ENCODE measurements around the gene TMCO6. TPM values are rescaled to one million over a fixed set of nuclear protein-coding genes. Genes with fewer than 3 reads are reported as not detected.
A peak's percentile ranks its signal among the peaks of the same experiment; 100 is the strongest.
"Not testable (repeated sequence)": the region's sequence is repeated elsewhere in the genome, so short reads cannot be mapped to it uniquely, and the experiment has no call there.

The TMCO6 gene
- total RNA-seq, 4 donors from 2014 or later: 22.3 to 61.6 (median 38.8) TPM

DNA sequence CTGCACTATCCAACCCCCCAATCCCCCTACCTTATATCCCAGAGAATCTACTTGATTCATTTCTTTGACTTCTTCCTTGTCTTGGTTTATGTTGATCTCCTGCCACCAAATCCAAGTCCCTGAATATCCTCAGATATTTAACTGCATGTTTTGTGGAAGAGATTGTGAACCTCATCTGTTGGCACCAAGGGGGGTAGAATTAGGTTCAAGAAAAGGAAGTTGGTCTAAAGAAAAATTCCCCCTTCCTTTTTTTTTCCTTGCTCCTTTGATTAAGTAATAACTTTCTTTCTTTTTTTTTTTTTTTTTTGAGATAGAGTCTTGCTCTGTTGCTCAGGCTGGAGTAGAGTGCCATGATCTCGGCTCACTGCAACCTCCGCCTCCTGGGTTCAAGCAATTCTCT, 5.8 kb upstream of the TMCO6 start:
- Histone ChIP-seq H3K27me3 (no peaks in the 10 kb centered on the region), H3K4me1 (peaks cover 23% of the 10 kb centered on the region), H3K4me3 (peak overlapping the region; percentile 53), H3K36me3 (no peaks in the 10 kb centered on the region), H3K9me3 (no peaks in the 10 kb centered on the region), H3K27ac (peak overlapping the region; percentile 70)
- no peak for TF ChIP-seq EP300 (IDR thresholded peaks at IDR 0.05)
- TF ChIP-seq, protein P1, sequence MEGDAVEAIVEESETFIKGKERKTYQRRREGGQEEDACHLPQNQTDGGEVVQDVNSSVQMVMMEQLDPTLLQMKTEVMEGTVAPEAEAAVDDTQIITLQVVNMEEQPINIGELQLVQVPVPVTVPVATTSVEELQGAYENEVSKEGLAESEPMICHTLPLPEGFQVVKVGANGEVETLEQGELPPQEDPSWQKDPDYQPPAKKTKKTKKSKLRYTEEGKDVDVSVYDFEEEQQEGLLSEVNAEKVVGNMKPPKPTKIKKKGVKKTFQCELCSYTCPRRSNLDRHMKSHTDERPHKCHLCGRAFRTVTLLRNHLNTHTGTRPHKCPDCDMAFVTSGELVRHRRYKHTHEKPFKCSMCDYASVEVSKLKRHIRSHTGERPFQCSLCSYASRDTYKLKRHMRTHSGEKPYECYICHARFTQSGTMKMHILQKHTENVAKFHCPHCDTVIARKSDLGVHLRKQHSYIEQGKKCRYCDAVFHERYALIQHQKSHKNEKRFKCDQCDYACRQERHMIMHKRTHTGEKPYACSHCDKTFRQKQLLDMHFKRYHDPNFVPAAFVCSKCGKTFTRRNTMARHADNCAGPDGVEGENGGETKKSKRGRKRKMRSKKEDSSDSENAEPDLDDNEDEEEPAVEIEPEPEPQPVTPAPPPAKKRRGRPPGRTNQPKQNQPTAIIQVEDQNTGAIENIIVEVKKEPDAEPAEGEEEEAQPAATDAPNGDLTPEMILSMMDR (IDR thresholded peaks at IDR 0.05): no peak
- no peak for TF ChIP-seq POLR2A (IDR thresholded peaks at IDR 0.05)
- TF ChIP-seq POLR2AphosphoS5 (IDR thresholded peaks at IDR 0.05): no peak
- DNase-seq (ENCODE audit: low spot score in 2 of 2): no peak
- 88% methylated on average over 2 of the region's 2 CpGs for whole genome bisulfite sequencing

DNA sequence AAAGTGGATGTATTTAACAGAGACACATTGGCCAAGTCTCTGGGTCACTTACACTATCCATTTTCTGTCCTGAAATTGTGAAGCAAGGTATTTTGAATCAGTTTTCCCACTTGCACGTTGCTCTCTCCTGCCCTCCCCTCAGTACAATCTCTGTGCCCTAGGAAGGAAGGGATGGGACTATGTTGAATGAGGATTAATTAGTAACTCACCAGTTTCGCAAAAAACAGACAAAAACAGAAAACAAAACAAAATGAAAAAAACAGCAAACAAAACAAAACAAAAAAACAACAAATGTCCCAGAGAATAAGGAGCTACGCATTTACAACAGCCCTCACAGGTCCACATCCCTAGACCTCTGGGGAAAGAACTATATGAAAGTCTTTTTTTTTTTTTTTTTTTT, 5.1 kb upstream of the TMCO6 start:
- Histone ChIP-seq H3K9me3 (no peaks in the 10 kb centered on the region), H3K27me3 (no peaks in the 10 kb centered on the region), H3K4me3 (no peak overlapping the region), H3K36me3 (no peaks in the 10 kb centered on the region), H3K4me1 (peaks cover 27% of the 10 kb centered on the region), H3K27ac (no peak overlapping the region)
- no peak for DNase-seq (ENCODE audit: low spot score in 2 of 2)
- WGBS: 72% methylated on average over 3 of the region's 3 CpGs
- TF ChIP-seq EP300 (IDR thresholded peaks at IDR 0.05): no peak
- TF ChIP-seq, protein P1 (IDR thresholded peaks at IDR 0.05): no peak
- no peak for TF ChIP-seq POLR2A (IDR thresholded peaks at IDR 0.05)

DNA sequence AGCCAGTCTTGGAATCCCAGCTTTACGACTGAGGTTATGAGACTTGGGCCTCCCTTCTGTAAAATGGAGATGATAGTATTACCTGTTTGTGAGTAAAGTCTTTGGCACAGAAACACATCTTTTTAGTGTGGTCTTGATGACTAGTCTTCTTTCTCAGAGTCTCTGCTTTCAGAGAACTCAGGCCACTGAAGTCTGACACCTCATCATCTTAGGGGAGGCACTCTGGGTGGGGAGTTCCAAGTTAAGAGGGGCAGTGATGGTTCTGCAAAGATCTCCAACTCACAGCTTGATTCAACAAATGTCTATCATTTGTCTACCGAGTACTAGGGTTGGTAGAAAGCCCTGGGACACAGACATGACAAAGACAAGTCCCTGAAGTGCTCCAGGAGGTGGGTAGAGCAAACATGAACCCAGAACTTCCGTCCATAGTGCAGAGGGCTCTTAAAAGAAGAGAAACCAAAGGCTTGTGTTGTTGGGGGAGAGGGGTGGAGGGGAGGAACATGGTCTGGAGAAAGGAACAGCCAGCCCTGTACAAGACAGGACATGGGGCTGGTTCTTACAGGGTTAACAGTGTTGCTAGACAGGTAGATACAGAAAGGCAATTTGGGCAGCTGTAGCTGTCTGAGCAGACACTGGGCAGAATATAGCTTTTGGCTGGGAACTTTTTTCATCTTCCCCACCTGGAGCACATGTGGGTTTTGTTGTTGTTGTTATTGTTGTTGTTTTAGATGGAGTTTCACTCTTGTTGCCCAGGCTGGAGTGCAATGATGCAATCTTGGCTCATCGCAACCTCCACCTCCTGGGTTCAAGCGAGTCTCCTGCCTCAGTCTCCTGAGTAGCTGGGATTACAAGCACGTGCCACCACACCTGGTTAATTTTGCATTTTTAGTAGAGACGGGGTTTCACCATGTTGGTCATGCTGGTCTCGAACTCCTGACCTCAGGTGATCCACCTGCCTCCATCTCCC, 3.7 kb upstream of the TMCO6 start:
- no peaks in the 10 kb centered on the region for H3K27me3 ChIP-seq
- H3K27ac ChIP-seq: no peak overlapping the region
- no peak for DNase-seq (ENCODE audit: low spot score in 2 of 2)
- TF ChIP-seq EP300 (IDR thresholded peaks at IDR 0.05) (no peak), POLR2A (IDR thresholded peaks at IDR 0.05) (no peak), POLR2AphosphoS5 (IDR thresholded peaks at IDR 0.05) (no peak)
- TF ChIP-seq, protein P1 (IDR thresholded peaks at IDR 0.05): no peak
- no peaks in the 10 kb centered on the region for H3K9me3 ChIP-seq
- WGBS: 95% methylated on average over 8 of the region's 8 CpGs
- no peaks in the 10 kb centered on the region for H3K36me3 ChIP-seq
- peaks cover 39% of the 10 kb centered on the region for H3K4me1 ChIP-seq
- H3K4me3 ChIP-seq: no peak overlapping the region

DNA sequence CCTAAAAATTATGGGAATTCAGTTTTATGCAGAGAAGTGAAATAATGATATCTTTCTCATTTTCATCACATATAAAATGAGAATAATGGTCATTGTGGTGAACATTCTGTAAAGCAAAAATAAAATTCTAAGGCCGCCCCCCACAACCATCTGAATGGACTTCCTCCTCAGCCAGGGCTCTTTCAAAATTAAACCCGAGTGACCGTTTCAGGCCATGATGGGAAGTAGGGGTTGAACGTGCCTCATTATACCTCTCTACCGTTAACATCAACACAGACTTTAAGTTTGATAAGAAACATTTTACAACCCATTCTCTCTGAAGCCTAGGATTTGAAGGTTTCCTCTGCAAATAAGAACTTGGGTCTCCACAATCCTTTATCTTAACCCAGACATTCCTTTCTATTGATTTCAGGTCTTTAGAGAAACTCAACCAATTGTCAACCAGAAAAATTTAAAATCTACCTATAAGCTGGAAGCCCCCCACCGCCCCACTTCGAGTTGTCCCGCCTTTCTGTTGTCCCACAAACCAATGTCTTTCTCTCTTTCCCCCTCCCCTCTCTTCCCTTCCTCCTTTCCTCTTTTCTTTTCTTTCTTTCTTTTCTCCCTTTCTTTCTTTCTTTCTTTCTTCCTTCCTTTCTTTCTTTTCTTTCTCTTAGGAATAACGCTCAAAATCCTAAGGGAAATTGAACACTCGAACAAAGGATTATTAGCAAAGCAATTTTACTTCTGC, 1.7 kb upstream of the TMCO6 start:
- no peak for DNase-seq (ENCODE audit: low spot score in 2 of 2)
- Histone ChIP-seq H3K4me3 (no peak overlapping the region), H3K27ac (no peak overlapping the region), H3K4me1 (peaks cover 44% of the 10 kb centered on the region), H3K27me3 (no peaks in the 10 kb centered on the region), H3K36me3 (peaks cover 8% of the 10 kb centered on the region), H3K9me3 (no peaks in the 10 kb centered on the region)
- WGBS: 87% methylated on average over 10 of the region's 10 CpGs
- TF ChIP-seq POLR2A (IDR thresholded peaks at IDR 0.05): no peak
- TF ChIP-seq POLR2AphosphoS5 (IDR thresholded peaks at IDR 0.05): no peak
- no peak for TF ChIP-seq EP300 (IDR thresholded peaks at IDR 0.05)
- TF ChIP-seq, protein P1 (IDR thresholded peaks at IDR 0.05): no peak

DNA sequence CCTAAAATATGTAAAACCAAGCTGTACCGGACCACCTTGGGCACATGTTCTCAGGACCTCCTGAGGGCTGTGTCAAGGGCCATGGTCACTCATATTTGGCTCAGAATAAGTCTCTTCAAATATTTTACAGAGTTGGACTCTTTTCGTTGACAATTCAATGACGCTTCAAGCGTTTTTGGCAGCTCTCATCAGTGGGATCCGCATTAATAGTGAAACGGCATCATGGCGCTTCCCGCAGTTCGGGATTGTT, 428 bp upstream of the TMCO6 start:
- Histone ChIP-seq H3K27ac (peak overlapping the region; percentile 90), H3K4me3 (peak overlapping the region; percentile 93), H3K36me3 (peaks cover 20% of the 10 kb centered on the region), H3K4me1 (peaks cover 33% of the 10 kb centered on the region)
- not testable (repeated sequence) for H3K9me3 ChIP-seq; DNase-seq (ENCODE audit: low spot score in 2 of 2); H3K27me3 ChIP-seq
- peak in 1 of 3 donors; percentile 16 for TF ChIP-seq POLR2AphosphoS5 (IDR thresholded peaks at IDR 0.05)
- 17% methylated on average over 8 of the region's 9 CpGs for WGBS

Measured in suprapubic skin (tissue), 4 donors.